Measurements from ENCODE around the gene INO80E.
"Not testable (repeated sequence)": the region's sequence is repeated elsewhere in the genome, so short reads cannot be mapped to it uniquely, and the experiment has no call there.

Gene INO80E

GRCh38 chr16:30006659-30007377, 10.8 kb downstream of the INO80E start:
- no peak for DNase-seq (ENCODE audit: extremely low read depth, low read depth)
- no peak for TF ChIP-seq CTCF (IDR thresholded peaks at IDR 0.05; ENCODE audit: low read depth, low read length)

GRCh38 chr16:30007378-30007895, 11.4 kb downstream of the INO80E start:
- TF ChIP-seq CTCF (IDR thresholded peaks at IDR 0.05; ENCODE audit: low read depth, low read length), result no peak
- DNase-seq (ENCODE audit: extremely low read depth, low read depth), result no peak

- no peak for DNase-seq (ENCODE audit: extremely low read depth, low read depth)
- TF ChIP-seq CTCF (IDR thresholded peaks at IDR 0.05; ENCODE audit: low read depth, low read length), result no peak
Measured at GRCh38 chr16:30009085-30009862, 13.2 kb downstream of the INO80E start.

- TF ChIP-seq CTCF (IDR thresholded peaks at IDR 0.05; ENCODE audit: low read depth, low read length), result no peak
- DNase-seq (ENCODE audit: extremely low read depth, low read depth), result no peak
Measured at GRCh38 chr16:30009990-30010843, 14.2 kb downstream of the INO80E start.

GRCh38 chr16:30010844-30011713, 15.0 kb downstream of the INO80E start, which contains the start of gene DOC2A:
TSS of gene DOC2A (minus strand) at chr16:30011027. CDS start at chr16:30010222, 805 bp downstream.
- DNase-seq (ENCODE audit: extremely low read depth, low read depth), result no peak
- no peak for TF ChIP-seq CTCF (IDR thresholded peaks at IDR 0.05; ENCODE audit: low read depth, low read length)

- TF ChIP-seq CTCF (IDR thresholded peaks at IDR 0.05; ENCODE audit: low read depth, low read length), result no peak
- DNase-seq (ENCODE audit: extremely low read depth, low read depth), result no peak
Measured at GRCh38 chr16:30011714-30012504, 15.9 kb downstream of the INO80E start.

- DNase-seq (ENCODE audit: extremely low read depth, low read depth), result not testable (repeated sequence)
Measured at GRCh38 chr16:30012598-30012997, 16.6 kb downstream of the INO80E start.

- not testable (repeated sequence) for DNase-seq (ENCODE audit: extremely low read depth, low read depth)
Measured at GRCh38 chr16:30015450-30015849, 19.4 kb downstream of the INO80E start.

Data from AG09319 (cell line).